Endothelial cell of umbilical vein (primary cell): ENCODE data around the gene EML4. TPM values are rescaled to one million over a fixed set of nuclear protein-coding genes. Genes with fewer than 3 reads are reported as not detected.

Experiments
- BruUV-seq: library from RNA; stranded (reverse); fragments of 400-500 nt; replicated peaks from 2 replicates; lab custom pipeline; 2021; lab: Mats Ljungman, UMichigan
- CTCF ChIA-PET: fragments of 300-600, 350-600 bp; sonication (Branson Sonifier 250); formaldehyde crosslinking; loops from one replicate; lab custom pipeline; 2021; ENCODE audit warnings: antibody characterized with exemption, inconsistent platforms; lab: Charles Lee
- POLR2A ChIA-PET: fragments of 300-600, 350-600 bp; sonication (Branson Sonifier 250); formaldehyde crosslinking; loops from one replicate; lab custom pipeline; 2021; ENCODE audit warnings: antibody characterized with exemption, inconsistent platforms; lab: Charles Lee
- DNase-seq: peaks from one replicate; pipeline ENCODE4 v3.0.0-alpha.2; 2011; ENCODE audit warnings: low read depth, low spot score
- FAIRE-seq: peaks from 2 replicates; lab custom pipeline; 2011; peaks lifted over from hg19 to GRCh38; lab: Jason Lieb, UNC
- H2AFZ ChIP-seq: 2 replicates; pipeline ENCODE4 v1.6.0; 2012; ENCODE audit warnings: low read depth, low read length, control low read depth, inconsistent platforms
- H3K27ac ChIP-seq: 2 replicates; pipeline ENCODE4 v1.5.1; 2011; ENCODE audit warnings: low read depth, mild to moderate bottlenecking, control low read depth, low read length, moderate library complexity; ENCODE audit not compliant: insufficient read depth
- H3K27me3 ChIP-seq, 2 experiments: 2 replicates each; pipeline versions ENCODE4 v1.6.0 to v1.6.1; 2011; ENCODE audit warnings: low read length in 2 of 2, mixed read lengths in 1 of 2; ENCODE audit not compliant: control insufficient read depth in 2 of 2, insufficient read depth in 2 of 2
- H3K36me3 ChIP-seq, 2 experiments: 2 replicates in 1 of 2; 3 replicates in 1 of 2; pipeline ENCODE4 v1.5.1; 2011; ENCODE audit warnings: low read length in 2 of 2, mild to moderate bottlenecking in 1 of 2, moderate library complexity in 1 of 2; ENCODE audit not compliant: control insufficient read depth in 2 of 2, insufficient read depth in 2 of 2; ENCODE audit errors: extremely low read depth in 1 of 2
- H3K4me1 ChIP-seq: 3 replicates; pipeline ENCODE4 v1.5.1; 2011; ENCODE audit warnings: mild to moderate bottlenecking, low read length; ENCODE audit not compliant: control insufficient read depth, insufficient read depth; ENCODE audit errors: extremely low read depth
- H3K4me2 ChIP-seq: 2 replicates; pipeline ENCODE4 v1.6.1; 2011; ENCODE audit warnings: low read length, control low read depth, mixed read lengths; ENCODE audit not compliant: insufficient read depth
- H3K4me3 ChIP-seq, 3 experiments: fragments of 200-600 bp in 1 of 3; sonication (generic), shearing (Covaris generic) in 1 of 3; replicated peaks in 1 of 3; 2 replicates each; pipeline ENCODE4 v1.5.1; 2011 to 2016; ENCODE audit warnings: control low read depth in 3 of 3, low read length in 3 of 3, mild to moderate bottlenecking in 2 of 3, inconsistent platforms in 1 of 3, low read depth in 1 of 3, moderate library complexity in 1 of 3; ENCODE audit not compliant: insufficient read depth in 1 of 3
- H3K79me2 ChIP-seq: 2 replicates; pipeline ENCODE4 v1.6.0; 2012; ENCODE audit warnings: low read length, inconsistent platforms; ENCODE audit not compliant: control insufficient read depth, insufficient read depth
- H3K9ac ChIP-seq: replicated peaks from 2 replicates; pipeline ENCODE3; 2011; ENCODE audit warnings: low read length, control low read depth; ENCODE audit not compliant: insufficient read depth; ENCODE audit errors: extremely low read depth
- H3K9me1 ChIP-seq: replicated peaks from 3 replicates; pipeline ENCODE4 v1.6.0; 2011; ENCODE audit warnings: mild to moderate bottlenecking, low read length; ENCODE audit not compliant: control insufficient read depth, insufficient read depth; ENCODE audit errors: extremely low read depth
- H3K9me3 ChIP-seq: replicated peaks from 2 replicates; pipeline ENCODE4 v1.5.1; 2012; ENCODE audit warnings: low read length, inconsistent platforms; ENCODE audit not compliant: control insufficient read depth, insufficient read depth
- H4K20me1 ChIP-seq: replicated peaks from 2 replicates; pipeline ENCODE3; 2011; ENCODE audit warnings: mild to moderate bottlenecking, low read length; ENCODE audit not compliant: control insufficient read depth, insufficient read depth; ENCODE audit errors: extremely low read depth
- EZH2 ChIP-seq: IDR thresholded peaks from 2 replicates; pipeline ENCODE4 v1.6.1; 2012; ENCODE audit warnings: borderline replicate concordance, low read depth, mild to moderate bottlenecking, moderate library complexity, low read length, inconsistent platforms; ENCODE audit not compliant: severe bottlenecking
- FOS ChIP-seq: IDR thresholded peaks from 2 replicates; pipeline ENCODE4 v1.6.1; 2011; ENCODE audit warnings: mild to moderate bottlenecking, low read length, moderate library complexity, borderline replicate concordance; ENCODE audit not compliant: insufficient read depth
- GATA2 ChIP-seq: IDR thresholded peaks from 2 replicates; pipeline ENCODE4 v1.7.0; 2011; ENCODE audit warnings: low read depth, mild to moderate bottlenecking, moderate library complexity, mixed read lengths, low read length; ENCODE audit not compliant: insufficient read length, insufficient read depth
- JUN ChIP-seq: IDR thresholded peaks from 2 replicates; pipeline ENCODE4 v1.6.1; 2011; ENCODE audit warnings: borderline replicate concordance, low read depth; ENCODE audit not compliant: insufficient read length, insufficient read depth
- MYC ChIP-seq: IDR thresholded peaks from one replicate; pipeline ENCODE4 v1.6.1; 2011; ENCODE audit warnings: mild to moderate bottlenecking, low read depth, low read length
- POLR2A ChIP-seq: IDR thresholded peaks from 2 replicates; pipeline ENCODE4 v1.6.1; 2012; ENCODE audit warnings: low read depth, mild to moderate bottlenecking, control low read depth, low read length
- POLR2AphosphoS5 ChIP-seq: IDR thresholded peaks from 2 replicates; pipeline ENCODE4 v1.6.1; 2012; ENCODE audit warnings: low read depth, mild to moderate bottlenecking, control low read depth, low read length, moderate library complexity; ENCODE audit not compliant: insufficient read depth
- dilution Hi-C: fragments of 300-500 bp; cut with MboI; formaldehyde crosslinking; loops from one replicate; pipeline ENCODE4 v1.15.0; 2019; ENCODE audit warnings: low sequenced_read_pairs; ENCODE audit not compliant: extremely low pct_ligation_motif_present
- intact Hi-C: fragments of 100-400 bp; cut with micrococcal nuclease; formaldehyde crosslinking; loops from one replicate; pipeline ENCODE4 v1.10.0; 2022
- polyA plus RNA-seq, 4 experiments: library from polyadenylated mRNA; depleted of rRNA in 3 of 4; stranded (reverse) in 3 of 4; unstranded in 1 of 4; fragments of >200 nt; gene quantifications; 2 replicates each; pipeline versions ENCODE4 v1.2.1 to v1.2.3, GENCODE V29; 2011 to 2012; ENCODE audit warnings: missing spikeins in 1 of 4
- total RNA-seq: library from RNA; stranded (reverse); gene quantifications from 2 replicates; pipeline ENCODE4 v1.2.3, GENCODE V29; 2021
- TF ChIP-seq, protein P1 (sequence below): IDR thresholded peaks from 2 replicates; pipeline ENCODE4 v1.6.1; 2011; ENCODE audit not compliant: insufficient read depth, insufficient read length
- TF ChIP-seq, protein P2 (sequence below), 2 donors: IDR thresholded peaks; 1 replicate in 1 of 2; 2 replicates in 1 of 2; pipeline ENCODE4 v1.5.1; 2011; ENCODE audit warnings: low read length in 2 of 2, mild to moderate bottlenecking in 2 of 2, moderate library complexity in 2 of 2, control low read depth in 1 of 2, inconsistent platforms in 1 of 2, low read depth in 1 of 2; ENCODE audit not compliant: insufficient read depth in 1 of 2; ENCODE audit errors: extremely low read depth in 1 of 2

Gene EML4
- total and polyA plus RNA-seq, 2 donors (not counting 3 experiments of a cell fraction or from before 2014, with no cell fraction given), result 13.3 to 32.0 TPM

DNA sequence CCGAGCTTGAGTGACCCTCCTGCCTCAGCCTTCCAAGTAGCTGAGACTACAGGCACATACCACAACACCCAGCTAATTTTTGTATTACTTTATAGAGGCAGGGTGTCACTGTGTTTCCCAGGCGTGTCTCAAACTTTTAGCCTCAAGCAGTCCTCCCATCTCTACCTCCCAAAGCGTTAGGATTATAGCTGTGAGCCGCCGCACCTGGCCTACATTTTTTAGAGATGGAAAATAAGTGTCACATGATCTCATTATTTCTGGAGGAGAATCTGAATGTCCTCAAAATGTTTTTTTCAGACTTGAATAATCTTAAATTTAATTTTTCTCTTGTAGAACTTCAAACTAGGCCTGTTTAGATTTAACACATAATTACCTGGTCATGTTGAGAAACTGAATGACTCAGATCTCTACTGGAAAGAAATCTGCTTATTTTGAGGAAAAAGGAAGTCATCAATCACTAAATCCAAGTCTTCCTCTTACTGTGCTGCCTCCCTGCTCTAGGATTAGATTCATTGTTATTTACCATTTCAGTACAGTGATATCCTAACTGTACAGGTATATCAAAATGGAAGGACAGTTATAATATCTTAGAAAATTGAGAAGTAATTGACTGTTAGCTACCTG lies 99.5 kb downstream of the EML4 start:
- FAIRE-seq (no peak), DNase-seq (peak; percentile 39)
- no TSS peak for BruUV-seq
- Histone ChIP-seq H3K36me3 (no peaks in the 10 kb centered on the region), H3K79me2 (no peaks in the 10 kb centered on the region), H4K20me1 (no peaks in the 10 kb centered on the region), H3K9ac (no peak overlapping the region), H3K4me1 (peaks cover 8% of the 10 kb centered on the region), H2AFZ (no peak overlapping the region), H3K4me2 (no peak overlapping the region), H3K27me3 (no peaks in the 10 kb centered on the region), H3K9me3 (no peaks in the 10 kb centered on the region), H3K4me3 (no peak overlapping the region), H3K27ac (no peak overlapping the region), H3K9me1 (no peaks in the 10 kb centered on the region)
- intact Hi-C loops (loop anchor here (5.0 kb wide), 1 partner anchor 1146 kb away; no protein-coding TSS in a partner anchor), dilution Hi-C loops (no loop called here)
- CTCF ChIA-PET, result interaction anchor here (1.0 kb wide), 1 partner anchor 12 kb away, joined by 3 read pairs; no protein-coding TSS in a partner anchor
- POLR2A ChIA-PET, result no interaction called here
- TF ChIP-seq GATA2 (no peak), JUN (no peak), POLR2AphosphoS5 (no peak)
- TF ChIP-seq, protein P1, sequence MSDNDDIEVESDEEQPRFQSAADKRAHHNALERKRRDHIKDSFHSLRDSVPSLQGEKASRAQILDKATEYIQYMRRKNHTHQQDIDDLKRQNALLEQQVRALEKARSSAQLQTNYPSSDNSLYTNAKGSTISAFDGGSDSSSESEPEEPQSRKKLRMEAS, result no peak

DNA sequence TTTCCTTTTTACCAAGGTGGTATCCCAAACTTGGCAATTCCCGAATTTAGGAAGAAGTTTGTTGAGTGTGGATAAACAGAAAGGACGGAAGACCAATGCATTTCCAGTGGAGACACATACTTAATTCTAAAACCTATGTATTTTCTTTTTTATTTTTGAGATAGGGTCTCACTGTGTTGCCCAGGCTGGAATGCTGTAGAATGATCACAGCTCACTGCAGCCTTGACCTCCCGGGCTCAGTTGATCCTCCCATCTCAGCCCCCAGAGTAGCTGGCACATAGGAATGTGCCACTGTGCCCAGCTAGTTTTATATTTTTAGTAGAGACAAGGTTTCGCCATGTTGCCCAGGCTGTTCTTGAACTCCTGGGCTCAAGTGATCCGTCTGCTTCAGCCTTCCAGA lies 101.6 kb downstream of the EML4 start:
- BruUV-seq, result no TSS peak

More for the DNA sequence above, 101.6 kb downstream of the EML4 start:
- no peak overlapping the region for H3K27ac ChIP-seq
- DNase-seq, result no peak
- no peaks in the 10 kb centered on the region for H3K9me1 ChIP-seq
- intact Hi-C loops (no loop called here), dilution Hi-C loops (no loop called here)
- H3K4me2 ChIP-seq, result no peak overlapping the region
- FAIRE-seq, result no peak
- peaks cover 8% of the 10 kb centered on the region for H3K4me1 ChIP-seq
- no peaks in the 10 kb centered on the region for H3K27me3 ChIP-seq
- no peak for TF ChIP-seq GATA2
- no peak for TF ChIP-seq FOS
- TF ChIP-seq POLR2AphosphoS5, result no peak
- TF ChIP-seq JUN, result no peak
- TF ChIP-seq MYC, result no peak
- no peak for TF ChIP-seq EZH2
- TF ChIP-seq, protein P2, sequence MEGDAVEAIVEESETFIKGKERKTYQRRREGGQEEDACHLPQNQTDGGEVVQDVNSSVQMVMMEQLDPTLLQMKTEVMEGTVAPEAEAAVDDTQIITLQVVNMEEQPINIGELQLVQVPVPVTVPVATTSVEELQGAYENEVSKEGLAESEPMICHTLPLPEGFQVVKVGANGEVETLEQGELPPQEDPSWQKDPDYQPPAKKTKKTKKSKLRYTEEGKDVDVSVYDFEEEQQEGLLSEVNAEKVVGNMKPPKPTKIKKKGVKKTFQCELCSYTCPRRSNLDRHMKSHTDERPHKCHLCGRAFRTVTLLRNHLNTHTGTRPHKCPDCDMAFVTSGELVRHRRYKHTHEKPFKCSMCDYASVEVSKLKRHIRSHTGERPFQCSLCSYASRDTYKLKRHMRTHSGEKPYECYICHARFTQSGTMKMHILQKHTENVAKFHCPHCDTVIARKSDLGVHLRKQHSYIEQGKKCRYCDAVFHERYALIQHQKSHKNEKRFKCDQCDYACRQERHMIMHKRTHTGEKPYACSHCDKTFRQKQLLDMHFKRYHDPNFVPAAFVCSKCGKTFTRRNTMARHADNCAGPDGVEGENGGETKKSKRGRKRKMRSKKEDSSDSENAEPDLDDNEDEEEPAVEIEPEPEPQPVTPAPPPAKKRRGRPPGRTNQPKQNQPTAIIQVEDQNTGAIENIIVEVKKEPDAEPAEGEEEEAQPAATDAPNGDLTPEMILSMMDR (IDR thresholded peaks at IDR 0.05; ENCODE audit: extremely low read depth in 1 of 2, insufficient read depth in 1 of 2, low read depth in 1 of 2, low read length in 2 of 2), result no peak
- TF ChIP-seq, protein P1, result no peak
- no peak for TF ChIP-seq POLR2A
- no peak overlapping the region for H3K4me3 ChIP-seq
- no peaks in the 10 kb centered on the region for H3K79me2 ChIP-seq
- H3K9ac ChIP-seq, result no peak overlapping the region
- H3K36me3 ChIP-seq, result no peaks in the 10 kb centered on the region
- ChIA-PET POLR2A (no interaction called here), CTCF (interaction anchor here (1.4 kb wide), 1 partner anchor 174 kb away, joined by 3 read pairs; no protein-coding TSS in a partner anchor)
- H4K20me1 ChIP-seq, result no peaks in the 10 kb centered on the region
- no peak overlapping the region for H2AFZ ChIP-seq
- no peaks in the 10 kb centered on the region for H3K9me3 ChIP-seq
